Esophagus muscularis mucosa (tissue), 4 donors: Measurements from ENCODE around the gene HNRNPA3. TPM values are rescaled to one million over a fixed set of nuclear protein-coding genes. Genes with fewer than 3 reads are reported as not detected.

Experiments used
- DNase-seq: peaks from one replicate; pipeline ENCODE4 v3.0.0-alpha.2; 2017; ENCODE audit errors: extremely low spot score
- H3K27ac ChIP-seq, 4 donors: fragments of 200-600 bp; sonication (generic); replicated peaks in 1 of 4; 1 replicate in 3 of 4; 2 replicates in 1 of 4; pipeline ENCODE4 v1.5.1; 2016 to 2019; ENCODE audit warnings: mild to moderate bottlenecking in 1 of 4
- H3K27me3 ChIP-seq, 4 donors: fragments of 200-600 bp; sonication (generic); one replicate each; pipeline versions ENCODE4 v1.5.1 to v1.6.0; 2016 to 2019
- H3K36me3 ChIP-seq, 4 donors: fragments of 200-600 bp; sonication (generic); one replicate each; pipeline ENCODE4 v1.5.1; 2016 to 2019
- H3K4me1 ChIP-seq, 4 donors: fragments of 200-600 bp; sonication (generic); one replicate each; pipeline ENCODE4 v1.5.1; 2016 to 2019
- H3K4me3 ChIP-seq, 4 donors: fragments of 200-600 bp; sonication (generic); 1 replicate in 2 of 4; 2 replicates in 2 of 4; pipeline ENCODE4 v1.5.1; 2016 to 2019; ENCODE audit warnings: mild to moderate bottlenecking in 4 of 4, moderate library complexity in 1 of 4
- H3K9me3 ChIP-seq, 4 donors: fragments of 200-600 bp; sonication (generic); 1 replicate in 3 of 4; 2 replicates in 1 of 4; pipeline ENCODE4 v1.5.1; 2016 to 2019
- EP300 ChIP-seq: sonication (generic); formaldehyde crosslinking; IDR thresholded peaks from one replicate; pipeline ENCODE4 v1.6.1; 2017; ENCODE audit warnings: antibody characterized with exemption
- POLR2A ChIP-seq: fragments of 450-650 bp; IDR thresholded peaks from one replicate; pipeline ENCODE4 v1.6.1; 2017; ENCODE audit warnings: antibody characterized with exemption, moderate library complexity, mild to moderate bottlenecking, low read depth
- POLR2AphosphoS5 ChIP-seq, 2 donors: sonication (generic); formaldehyde crosslinking; IDR thresholded peaks; one replicate each; pipeline ENCODE4 v1.6.1; 2017; ENCODE audit warnings: antibody characterized with exemption in 2 of 2
- WGBS: methylation state at CpG from one replicate; pipeline ENCODE4 v1.1.5; 2018; 5-methylcytosine and 5-hydroxymethylcytosine counted together
- intact Hi-C: fragments of 100-400 bp; cut with DNase I; formaldehyde crosslinking; loops from one replicate; pipeline ENCODE4 v1.15.1; 2023
- total RNA-seq, 4 donors: library from RNA; depleted of rRNA; stranded (reverse); fragments of >200 nt; gene quantifications; one replicate each; pipeline versions ENCODE4 v1.1.0 to v1.2.1, GENCODE V29; 2016
- TF ChIP-seq, protein P1 (sequence below), 3 experiments: fragments of 200-600 bp in 2 of 3; fragments of 450-650 bp in 1 of 3; sonication (generic) in 2 of 3; IDR thresholded peaks; one replicate each; pipeline ENCODE4 v1.5.1; 2017 to 2019; ENCODE audit warnings: antibody characterized with exemption in 3 of 3, mild to moderate bottlenecking in 2 of 3, moderate library complexity in 1 of 3

HNRNPA3 gene
- total RNA-seq, 4 donors from 2014 or later = 59.2 to 72.3 (median 64.3) TPM

DNA sequence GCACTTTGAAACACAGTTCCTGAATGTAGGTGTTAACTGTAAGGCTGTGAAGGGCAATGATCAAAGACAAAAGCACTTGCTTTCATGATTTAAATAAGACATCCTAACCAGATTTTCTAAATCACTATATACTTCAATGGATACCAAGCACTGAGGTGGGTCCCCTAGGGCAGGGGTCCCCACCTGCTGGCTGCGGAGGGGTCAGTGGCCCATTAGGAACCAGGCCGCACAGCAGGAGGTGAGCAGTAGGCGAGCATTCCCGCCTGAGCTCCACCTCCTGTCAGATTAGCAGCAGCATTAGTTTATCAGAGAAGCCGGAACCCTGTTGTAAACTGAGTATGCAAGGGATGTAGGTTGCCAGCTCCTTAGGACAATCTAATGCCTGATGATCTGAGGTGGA is 44.9 kb downstream of the HNRNPA3 start:
- intact Hi-C loops = no loop called here
- no peak overlapping the region for H3K4me3 ChIP-seq
- no peak for DNase-seq
- peak overlapping the region in 2 of 4 donors; percentile 32 to 43 for H3K27ac ChIP-seq
- TF ChIP-seq, protein P1, sequence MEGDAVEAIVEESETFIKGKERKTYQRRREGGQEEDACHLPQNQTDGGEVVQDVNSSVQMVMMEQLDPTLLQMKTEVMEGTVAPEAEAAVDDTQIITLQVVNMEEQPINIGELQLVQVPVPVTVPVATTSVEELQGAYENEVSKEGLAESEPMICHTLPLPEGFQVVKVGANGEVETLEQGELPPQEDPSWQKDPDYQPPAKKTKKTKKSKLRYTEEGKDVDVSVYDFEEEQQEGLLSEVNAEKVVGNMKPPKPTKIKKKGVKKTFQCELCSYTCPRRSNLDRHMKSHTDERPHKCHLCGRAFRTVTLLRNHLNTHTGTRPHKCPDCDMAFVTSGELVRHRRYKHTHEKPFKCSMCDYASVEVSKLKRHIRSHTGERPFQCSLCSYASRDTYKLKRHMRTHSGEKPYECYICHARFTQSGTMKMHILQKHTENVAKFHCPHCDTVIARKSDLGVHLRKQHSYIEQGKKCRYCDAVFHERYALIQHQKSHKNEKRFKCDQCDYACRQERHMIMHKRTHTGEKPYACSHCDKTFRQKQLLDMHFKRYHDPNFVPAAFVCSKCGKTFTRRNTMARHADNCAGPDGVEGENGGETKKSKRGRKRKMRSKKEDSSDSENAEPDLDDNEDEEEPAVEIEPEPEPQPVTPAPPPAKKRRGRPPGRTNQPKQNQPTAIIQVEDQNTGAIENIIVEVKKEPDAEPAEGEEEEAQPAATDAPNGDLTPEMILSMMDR (IDR thresholded peaks at IDR 0.05) = no peak
- TF ChIP-seq POLR2AphosphoS5 (IDR thresholded peaks at IDR 0.05) = no peak
- no peak for TF ChIP-seq POLR2A
- peaks cover 83 to 97% (median 94%) of the 10 kb centered on the region in 4 donors for H3K4me1 ChIP-seq
- no peaks in the 10 kb centered on the region for H3K27me3 ChIP-seq
- WGBS = 80% methylated on average over 2 of the region's 5 CpGs
- H3K36me3 ChIP-seq = no peaks in the 10 kb centered on the region
- H3K9me3 ChIP-seq = no peaks in the 10 kb centered on the region

DNA sequence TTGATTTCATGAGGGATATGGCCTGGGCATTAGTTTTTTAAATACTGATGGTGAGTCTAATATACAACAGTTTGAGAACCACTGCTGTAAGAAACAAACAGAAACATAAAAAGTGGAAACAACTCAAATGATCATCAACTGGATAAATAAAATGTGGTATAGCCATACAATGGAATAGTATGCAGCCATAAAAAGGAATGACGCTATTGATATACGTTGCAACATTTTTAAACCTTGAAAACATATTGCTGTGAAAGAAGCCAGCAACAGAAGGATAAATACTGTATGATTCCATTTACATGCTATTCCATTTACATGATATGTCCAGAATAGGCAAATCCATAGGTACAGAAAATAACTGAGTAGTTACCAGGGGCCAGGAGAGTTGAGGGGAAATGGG is 45.5 kb downstream of the HNRNPA3 start:
- no peak overlapping the region for H3K4me3 ChIP-seq
- H3K36me3 ChIP-seq = no peaks in the 10 kb centered on the region
- no peak for TF ChIP-seq POLR2AphosphoS5 (IDR thresholded peaks at IDR 0.05)
- TF ChIP-seq, protein P1 (IDR thresholded peaks at IDR 0.05) = no peak
- no peak for TF ChIP-seq EP300
- TF ChIP-seq POLR2A = no peak
- H3K4me1 ChIP-seq = peaks cover 77 to 94% (median 89%) of the 10 kb centered on the region in 4 donors
- WGBS = 93% methylated on average over 2 of the region's 2 CpGs
- no peaks in the 10 kb centered on the region for H3K9me3 ChIP-seq
- H3K27me3 ChIP-seq = no peaks in the 10 kb centered on the region
- intact Hi-C loops = no loop called here
- peak overlapping the region in 1 of 4 donors; percentile 43 for H3K27ac ChIP-seq
- DNase-seq = no peak

DNA sequence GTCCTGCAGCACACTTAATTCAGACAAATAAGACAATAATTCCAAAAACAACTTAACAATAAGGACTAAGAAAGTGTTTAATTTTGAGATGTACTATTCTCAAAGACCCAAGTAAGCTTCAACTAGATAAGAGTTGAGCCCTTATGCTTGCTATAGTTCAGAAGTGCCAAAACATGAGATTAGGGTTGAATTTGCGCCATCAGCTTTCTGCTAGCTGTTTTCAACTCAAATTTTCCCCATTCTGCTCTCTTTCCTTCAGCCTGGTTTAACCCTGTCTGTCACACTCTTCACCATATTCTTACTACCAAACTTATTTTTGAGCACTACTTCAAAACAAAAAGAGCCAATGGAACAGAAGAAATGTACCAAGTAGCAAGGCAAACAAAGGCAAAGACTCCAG is 47.8 kb downstream of the HNRNPA3 start:
- H3K4me1 ChIP-seq = peaks cover 54 to 71% (median 66%) of the 10 kb centered on the region in 4 donors
- intact Hi-C loops = no loop called here

DNA sequence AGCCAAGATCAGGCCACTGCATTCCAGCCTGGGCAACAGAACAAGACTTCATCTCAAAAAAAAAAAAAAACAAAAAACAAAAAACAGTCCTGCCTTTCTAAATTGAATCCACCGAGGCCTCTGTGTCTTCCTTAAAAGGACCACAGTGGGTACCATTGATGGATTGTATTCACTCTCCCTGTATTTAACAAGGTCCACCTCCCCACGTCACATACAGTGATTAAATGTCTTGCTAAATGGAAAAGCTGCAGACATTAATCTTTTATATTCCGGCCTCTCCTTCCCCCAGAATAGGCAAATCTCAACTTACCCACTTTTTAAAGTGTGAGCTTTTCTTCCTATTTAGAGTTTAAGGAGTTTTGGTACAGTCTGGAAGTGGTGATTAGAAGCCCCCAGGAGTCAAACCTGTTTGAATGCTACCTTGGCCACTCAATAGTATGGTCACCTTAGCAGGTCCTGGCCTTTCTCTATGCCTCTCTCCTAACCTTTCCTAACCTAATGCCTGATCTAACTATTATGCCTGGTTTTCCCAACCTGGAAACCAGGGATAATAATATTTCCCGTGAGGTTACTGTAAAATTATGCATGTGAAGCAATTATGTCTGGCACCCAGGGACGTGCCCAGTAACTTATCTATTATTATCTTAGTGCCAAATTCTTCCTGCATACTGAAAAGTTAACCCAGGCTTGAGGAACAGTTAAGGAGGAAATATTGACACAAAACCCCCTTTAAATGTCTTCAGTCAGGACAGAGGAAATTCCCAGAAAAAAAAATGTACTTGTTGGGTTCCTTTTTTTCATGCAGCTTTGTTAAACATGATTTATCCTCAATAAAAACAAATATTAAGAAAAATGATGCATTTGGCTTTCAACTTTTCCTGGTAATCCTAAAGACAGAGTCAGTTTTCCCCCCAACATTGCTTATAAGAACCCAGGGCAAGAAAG is 48.8 kb downstream of the HNRNPA3 start:
- Histone ChIP-seq H3K36me3 (no peaks in the 10 kb centered on the region), H3K9me3 (no peaks in the 10 kb centered on the region), H3K27ac (peak overlapping the region; percentile 99 to 100 (median 100)), H3K4me1 (peaks cover 54 to 71% (median 66%) of the 10 kb centered on the region in 4 donors), H3K27me3 (no peaks in the 10 kb centered on the region), H3K4me3 (peak overlapping the region; percentile 92 to 100 (median 96))
- TF ChIP-seq POLR2AphosphoS5 (IDR thresholded peaks at IDR 0.05) (no peak), EP300 (no peak)
- intact Hi-C loops = no loop called here
- 15% methylated on average over 5 of the region's 5 CpGs for WGBS
- no peak for DNase-seq

More for the DNA sequence above, 47.8 kb downstream of the HNRNPA3 start:
- DNase-seq = no peak
- H3K27me3 ChIP-seq = no peaks in the 10 kb centered on the region
- H3K4me3 ChIP-seq = peak overlapping the region; percentile 19 to 100 (median 96)
- no peaks in the 10 kb centered on the region for H3K36me3 ChIP-seq
- TF ChIP-seq, protein P1 (IDR thresholded peaks at IDR 0.05) = no peak
- TF ChIP-seq EP300 (no peak), POLR2A (no peak), POLR2AphosphoS5 (IDR thresholded peaks at IDR 0.05) (no peak)
- H3K9me3 ChIP-seq = no peaks in the 10 kb centered on the region
- 83% methylated on average over 1 of the region's 1 CpG for WGBS
- peak overlapping the region; percentile 99 to 100 (median 100) for H3K27ac ChIP-seq

DNA sequence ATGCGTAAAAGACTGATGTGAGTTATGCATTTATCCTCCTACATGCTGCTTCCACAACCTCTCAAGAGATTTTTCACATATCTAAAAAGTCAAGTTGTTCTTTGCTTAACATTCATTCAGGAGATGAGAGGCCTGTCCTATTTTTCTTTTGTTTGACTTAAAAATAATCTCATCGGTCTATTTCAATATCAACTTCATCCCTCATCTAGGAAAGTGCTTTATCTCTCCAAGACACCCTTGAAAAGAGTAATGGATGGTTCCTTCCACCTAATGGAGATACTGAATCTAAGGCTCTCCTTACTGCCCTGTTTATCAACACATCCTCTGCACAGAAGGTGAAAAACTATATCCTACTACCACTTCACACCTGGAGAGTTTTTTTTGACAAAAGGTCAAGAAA is 49.5 kb downstream of the HNRNPA3 start:
- intact Hi-C loops = no loop called here
- H3K36me3 ChIP-seq = no peaks in the 10 kb centered on the region
- DNase-seq = no peak
- 5% methylated on average over 2 of the region's 2 CpGs for WGBS
- H3K27ac ChIP-seq = peak overlapping the region; percentile 99 to 100 (median 100)
- no peaks in the 10 kb centered on the region for H3K9me3 ChIP-seq
- no peak for TF ChIP-seq POLR2AphosphoS5 (IDR thresholded peaks at IDR 0.05)
- TF ChIP-seq, protein P1 (IDR thresholded peaks at IDR 0.05) = no peak
- TF ChIP-seq EP300 = no peak
- TF ChIP-seq POLR2A = no peak
- H3K4me3 ChIP-seq = peak overlapping the region; percentile 92 to 100 (median 96)
- no peaks in the 10 kb centered on the region for H3K27me3 ChIP-seq
- H3K4me1 ChIP-seq = peaks cover 51 to 68% (median 64%) of the 10 kb centered on the region in 4 donors
